Right cardiac atrium (tissue), 5 donors: ENCODE results near the gene TRIM10. TPM values are rescaled to one million over a fixed set of nuclear protein-coding genes. Genes with fewer than 3 reads are reported as not detected.
A peak's percentile ranks its signal among the peaks of the same experiment; 100 is the strongest.

ENCODE experiments used
- ATAC-seq, 2 donors: fragments of 200-7000 bp; cut with Tn5 transposase; one replicate each; pipeline versions ENCODE4 v1.8.0 to v1.9.1; 2020; ENCODE audit warnings: moderate library complexity in 2 of 2, mild to moderate bottlenecking in 1 of 2
- DNase-seq, 3 donors: peaks; one replicate each; pipeline ENCODE4 v3.0.0-alpha.2; 2020
- H3K27ac ChIP-seq: one replicate; pipeline ENCODE4 v1.5.1; 2013; ENCODE audit warnings: mild to moderate bottlenecking, low read length, control low read depth, moderate library complexity
- H3K27me3 ChIP-seq: one replicate; pipeline ENCODE4 v1.6.1; 2013; ENCODE audit not compliant: control insufficient read depth, insufficient read depth
- H3K4me1 ChIP-seq: one replicate; pipeline ENCODE4 v1.6.1; 2013; ENCODE audit warnings: low read length; ENCODE audit not compliant: control insufficient read depth, insufficient read depth
- H3K4me3 ChIP-seq: one replicate; pipeline ENCODE4 v1.5.1; 2013; ENCODE audit warnings: low read length, control low read depth
- H3K9me3 ChIP-seq: one replicate; pipeline ENCODE4 v1.6.1; 2013; ENCODE audit warnings: low read length; ENCODE audit not compliant: control insufficient read depth
- WGBS: extraction: QIAGEN DNeasy Blood & Tissue Kit; methylation state at CpG from one replicate; pipeline ENCODE4 v1.1.7; 2013; 5-methylcytosine and 5-hydroxymethylcytosine counted together
- intact Hi-C, 4 donors: fragments of 100-400 bp; cut with DNase I; formaldehyde crosslinking; loops; one replicate each; pipeline versions ENCODE4 v1.11.0 to v1.14.0; 2022 to 2023
- polyA plus RNA-seq: library from polyadenylated mRNA; stranded (reverse); fragments of 200-250 nt; gene quantifications from one replicate; pipeline ENCODE4 v1.2.3, GENCODE V29; 2013
- total RNA-seq, 4 donors: library from RNA; stranded (reverse); fragmentation: NEBNext Ultra II Directional; extraction: Animal tissue kit (Norgen Biotek cat#: 25700); gene quantifications; one replicate each; pipeline ENCODE4 v1.2.1, GENCODE V29; 2021
- donor health status: healthy with polysubstance abuse.
- donor health status: DM: no; HTN: yes; CAD: no.
- donor health status: DM: no; HTN: no; CAD: no.
- donor health status: DM: no; HTN: yes; CAD: no; lungs with severe emphysema.
- donor health status: DM: yes; HTN: yes; CAD: no.

The TRIM10 gene
- total and polyA plus RNA-seq, 5 donors, result not detected

- Histone ChIP-seq H3K27ac (peak overlapping the region; percentile 47), H3K4me3 (peak overlapping the region; percentile 57), H3K9me3 (no peaks in the 10 kb centered on the region), H3K27me3 (no peaks in the 10 kb centered on the region), H3K4me1 (peaks cover 2% of the 10 kb centered on the region)
- ATAC-seq (peak; percentile 5 to 17), DNase-seq (no peak)
- intact Hi-C loops, result loop anchor here in 1 of 4 donors (2.0 to 5.0 kb wide), 2 partner anchors 28 to 35 kb away; partner anchors contain the start of gene PPP1R11
- WGBS, result 45% methylated on average over 15 of the region's 15 CpGs
Observed at GRCh38 chr6:30102414-30102969, 58.5 kb downstream of the TRIM10 start.

Other genes with a start within 250 kb of the TRIM10 start
- 100 to 1,000 TPM; 215 to 449 (median 319) TPM for gene HLA-A, start 218.7 kb downstream of the TRIM10 start, total RNA-seq
- 287 TPM for gene HLA-A, start 218.7 kb downstream of the TRIM10 start, polyA plus RNA-seq
- 10 to 100 TPM; 15.0 to 18.9 (median 16.9) TPM for gene POLR1H, start 99.9 kb downstream of the TRIM10 start, total RNA-seq
- 20.3 TPM for gene POLR1H, start 99.9 kb downstream of the TRIM10 start, polyA plus RNA-seq
- 10 to 100 TPM; 50.3 to 53.7 (median 50.8) TPM for gene PPP1R11, start 94.0 kb downstream of the TRIM10 start, total RNA-seq
- 59.3 TPM for gene PPP1R11, start 94.0 kb downstream of the TRIM10 start, polyA plus RNA-seq
- gene RNF39, start 85.4 kb downstream of the TRIM10 start, total RNA-seq, result not detected
- gene RNF39, start 85.4 kb downstream of the TRIM10 start, polyA plus RNA-seq, result not detected
- not detected for gene TRIM31, start 48.1 kb downstream of the TRIM10 start, total RNA-seq
- gene TRIM31, start 48.1 kb downstream of the TRIM10 start, polyA plus RNA-seq, result not detected
- gene TRIM40, start 25.1 kb downstream of the TRIM10 start, total RNA-seq, result not detected
- gene TRIM40, start 25.1 kb downstream of the TRIM10 start, polyA plus RNA-seq, result not detected
- not detected for gene TRIM15, start 2.3 kb upstream of the TRIM10 start, total RNA-seq
- not detected for gene TRIM15, start 2.3 kb upstream of the TRIM10 start, polyA plus RNA-seq
- gene TRIM26, start 52.2 kb upstream of the TRIM10 start, total RNA-seq, result 10 to 100 TPM; 19.9 to 27.1 (median 25.1) TPM
- gene TRIM26, start 52.2 kb upstream of the TRIM10 start, polyA plus RNA-seq, result 19.6 TPM
- gene TRIM39, start 165.7 kb upstream of the TRIM10 start, total RNA-seq, result 10 to 100 TPM in 3 of 4 donors, 1 to 10 TPM in 1; 9.6 to 12.1 (median 10.7) TPM
- gene TRIM39, start 165.7 kb upstream of the TRIM10 start, polyA plus RNA-seq, result 6.9 TPM
- 10 to 100 TPM; 15.7 to 30.1 (median 24.8) TPM for gene RPP21, start 183.9 kb upstream of the TRIM10 start, total RNA-seq
- 70.9 TPM for gene RPP21, start 183.9 kb upstream of the TRIM10 start, polyA plus RNA-seq